HepG2 (cell line): ENCODE data around the gene NDUFS1. TPM values are rescaled to one million over a fixed set of nuclear protein-coding genes. Genes with fewer than 3 reads are reported as not detected.

Source experiments
- CTCF ChIP-seq: sonication (generic); formaldehyde crosslinking; IDR thresholded peaks from 2 replicates; pipeline ENCODE4 v1.5.0; 2020; ENCODE audit warnings: mild to moderate bottlenecking, missing genetic modification reagents, moderate library complexity
- DNMT3B ChIP-seq: conservative IDR thresholded peaks from 2 replicates; pipeline ENCODE4 v1.6.1; 2016; ENCODE audit warnings: missing biosample characterization, control low read depth
- GFI1 ChIP-seq: sonication (generic); formaldehyde crosslinking; IDR thresholded peaks from 2 replicates; pipeline ENCODE4 v1.5.0; 2020; ENCODE audit warnings: missing genetic modification reagents, mild to moderate bottlenecking, borderline replicate concordance
- GPN1 ChIP-seq: sonication (generic); formaldehyde crosslinking; IDR thresholded peaks from 2 replicates; pipeline ENCODE4 v1.5.1; 2020; ENCODE audit warnings: missing genetic modification reagents, borderline replicate concordance
- KAT2B ChIP-seq: fragments of 150-350 bp; IDR thresholded peaks from 2 replicates; pipeline ENCODE4 v1.6.1; 2014; ENCODE audit warnings: low read depth, low read length, borderline replicate concordance
- MEIS2 ChIP-seq: sonication (generic); formaldehyde crosslinking; IDR thresholded peaks from 2 replicates; pipeline ENCODE4 v1.9.0; 2021; ENCODE audit warnings: mild to moderate bottlenecking, missing genetic modification reagents
- NFE2 ChIP-seq: sonication (generic); formaldehyde crosslinking; IDR thresholded peaks from 2 replicates; pipeline ENCODE4 v1.4.0; 2020; ENCODE audit warnings: missing genetic modification reagents
- RXRB ChIP-seq: IDR thresholded peaks from 2 replicates; pipeline ENCODE4 v1.6.1; 2016; ENCODE audit warnings: borderline replicate concordance, missing genetic modification reagents, missing compliant biosample characterization
- SIN3A ChIP-seq: IDR thresholded peaks from 2 replicates; pipeline ENCODE4 v1.6.1; 2011; ENCODE audit warnings: low read depth, mild to moderate bottlenecking, control low read depth, low read length, borderline replicate concordance
- SMARCE1 ChIP-seq: fragments of 450-650 bp; IDR thresholded peaks from 2 replicates; pipeline ENCODE4 v1.6.1; 2017; ENCODE audit warnings: borderline replicate concordance
- ZBTB7A ChIP-seq: sonication (generic); formaldehyde crosslinking; IDR thresholded peaks from 2 replicates; pipeline ENCODE4 v1.8.0; 2022; ENCODE audit warnings: mild to moderate bottlenecking, missing genetic modification reagents
- ZBTB8A ChIP-seq: sonication (generic); formaldehyde crosslinking; IDR thresholded peaks from 2 replicates; pipeline ENCODE4 v1.4.0; 2020; ENCODE audit warnings: mild to moderate bottlenecking, low read depth, missing genetic modification reagents, borderline replicate concordance
- ZIK1 ChIP-seq: sonication (generic); formaldehyde crosslinking; IDR thresholded peaks from 2 replicates; pipeline ENCODE4 v1.5.0; 2020; ENCODE audit warnings: mild to moderate bottlenecking, low read depth, missing genetic modification reagents, borderline replicate concordance
- ZKSCAN1 ChIP-seq: fragments of 150-350 bp; IDR thresholded peaks from 2 replicates; pipeline ENCODE4 v1.6.1; 2014; ENCODE audit warnings: low read length
- ZKSCAN5 ChIP-seq: sonication (generic); formaldehyde crosslinking; IDR thresholded peaks from 2 replicates; pipeline ENCODE4 v1.5.1; 2020; ENCODE audit warnings: mild to moderate bottlenecking, missing genetic modification reagents
- ZNF274 ChIP-seq: sonication (generic); formaldehyde crosslinking; IDR thresholded peaks from 2 replicates; pipeline ENCODE4 v1.5.1; 2020; ENCODE audit warnings: mild to moderate bottlenecking, missing genetic modification reagents
- ZNF430 ChIP-seq: sonication (generic); formaldehyde crosslinking; IDR thresholded peaks from 2 replicates; pipeline ENCODE4 v1.9.0; 2021; ENCODE audit warnings: mild to moderate bottlenecking, missing genetic modification reagents
- ZNF609 ChIP-seq: sonication (generic); formaldehyde crosslinking; IDR thresholded peaks from 2 replicates; pipeline ENCODE4 v1.4.0; 2020; ENCODE audit warnings: mild to moderate bottlenecking, missing genetic modification reagents, borderline replicate concordance
- ZNF672 ChIP-seq: sonication (generic); formaldehyde crosslinking; IDR thresholded peaks from 2 replicates; pipeline ENCODE4 v1.8.1; 2022; ENCODE audit warnings: missing genetic modification reagents
- ZNF776 ChIP-seq: sonication (generic); formaldehyde crosslinking; IDR thresholded peaks from 2 replicates; pipeline ENCODE4 v1.4.0; 2020; ENCODE audit warnings: mild to moderate bottlenecking, missing genetic modification reagents
- ZSCAN21 ChIP-seq: sonication (generic); formaldehyde crosslinking; IDR thresholded peaks from 2 replicates; pipeline ENCODE4 v1.8.0; 2022; ENCODE audit warnings: mild to moderate bottlenecking, missing genetic modification reagents, moderate library complexity, borderline replicate concordance
- ZSCAN25 ChIP-seq: sonication (generic); formaldehyde crosslinking; IDR thresholded peaks from 2 replicates; pipeline ENCODE4 v1.8.0; 2022; ENCODE audit warnings: mild to moderate bottlenecking, missing genetic modification reagents
- polyA plus RNA-seq, 8 experiments: library from polyadenylated mRNA; depleted of rRNA in 3 of 8; stranded (reverse) in 7 of 8; unstranded in 1 of 8; fragments of >200 nt; fragmentation: Illumina TruSeq in 4 of 8; extraction: Trizol in 4 of 8; gene quantifications; 2 replicates each; pipeline versions ENCODE4 v1.2.1 to v1.2.3, GENCODE V29; 2011 to 2016; ENCODE audit warnings: low read depth in 4 of 8, missing spikeins in 1 of 8, mixed read lengths in 1 of 8; ENCODE audit not compliant: insufficient read depth in 1 of 8
- total RNA-seq, 5 experiments: library from RNA; depleted of rRNA; stranded (reverse); fragments of >200 nt; fragmentation: Illumina TruSeq; extraction: Trizol; gene quantifications; 2 replicates each; pipeline ENCODE4 v1.2.3, GENCODE V29; 2016; ENCODE audit warnings: low read depth in 1 of 5
- TF ChIP-seq, protein P1 (sequence below): sonication (generic); formaldehyde crosslinking; IDR thresholded peaks from 2 replicates; pipeline ENCODE4 v1.4.0; 2020; ENCODE audit warnings: mild to moderate bottlenecking, missing genetic modification reagents, borderline replicate concordance

Gene NDUFS1
- total and polyA plus RNA-seq, 2 of the 13 experiments (the other 11 are each of a cell fraction or from before 2014, with no cell fraction given): 139 to 242 TPM

DNA sequence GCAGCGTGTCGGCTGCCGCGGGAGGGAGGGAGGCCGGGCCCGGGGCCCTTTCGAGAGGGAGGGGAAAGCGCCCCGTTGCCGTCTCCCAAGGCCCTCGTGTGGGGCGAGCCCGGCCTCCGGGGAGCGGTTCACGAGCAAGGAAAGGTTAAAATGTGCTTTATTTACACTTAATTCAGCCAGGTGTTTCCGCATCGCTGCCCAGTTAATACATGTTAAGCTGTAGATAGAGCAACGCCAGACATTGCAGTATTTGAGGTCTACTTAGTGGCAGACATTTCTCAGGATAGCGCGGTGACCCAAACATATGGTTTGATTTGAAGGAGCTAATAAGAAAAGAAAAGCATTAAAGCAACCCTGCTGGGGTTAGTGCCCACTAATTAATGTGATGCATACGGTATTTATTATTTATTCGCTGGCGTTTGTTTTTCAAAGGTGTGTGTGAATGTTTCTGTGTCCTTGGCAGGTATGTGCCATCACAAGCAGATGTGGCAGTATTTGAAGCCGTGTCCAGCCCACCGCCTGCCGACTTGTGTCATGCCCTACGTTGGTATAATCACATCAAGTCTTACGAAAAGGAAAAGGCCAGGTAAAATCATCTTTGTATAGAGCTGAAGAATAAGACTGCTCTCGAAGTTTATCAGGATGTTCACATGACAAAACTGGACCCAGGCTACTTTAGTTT lies 1.0 kb upstream of the NDUFS1 start (continued):
- TF ChIP-seq ZNF609 (CRISPR knock-in tag) (no peak), NFE2 (CRISPR knock-in tag) (no peak), ZBTB7A (CRISPR knock-in tag) (no peak), ZNF274 (CRISPR knock-in tag) (no peak), ZNF776 (CRISPR knock-in tag) (0 out of 2 replicates have a peak, but pooled peaks have one; percentile 2), ZSCAN25 (CRISPR knock-in tag) (no peak), SMARCE1 (no peak), ZBTB8A (CRISPR knock-in tag) (no peak), ZNF430 (CRISPR knock-in tag) (peak; percentile 67; the same call in 1 of the 2 replicates), SIN3A (no peak; the same call in 1 of the 2 replicates), ZIK1 (CRISPR knock-in tag) (no peak), CTCF (CRISPR knock-in tag) (no peak), ZNF672 (CRISPR knock-in tag) (no peak), KAT2B (no peak), ZKSCAN1 (no peak), ZKSCAN5 (no peak), GPN1 (no peak; the same call in 1 of the 2 replicates), MEIS2 (CRISPR knock-in tag) (no peak; the same call in 1 of the 2 replicates), GFI1 (CRISPR knock-in tag) (peak; percentile 12; the same call in 1 of the 2 replicates), RXRB (CRISPR knock-in tag) (no peak), DNMT3B (CRISPR knock-in tag) (no peak), ZSCAN21 (CRISPR knock-in tag) (peak; percentile 45; the same call in 1 of the 2 replicates)
- TF ChIP-seq, protein P1, sequence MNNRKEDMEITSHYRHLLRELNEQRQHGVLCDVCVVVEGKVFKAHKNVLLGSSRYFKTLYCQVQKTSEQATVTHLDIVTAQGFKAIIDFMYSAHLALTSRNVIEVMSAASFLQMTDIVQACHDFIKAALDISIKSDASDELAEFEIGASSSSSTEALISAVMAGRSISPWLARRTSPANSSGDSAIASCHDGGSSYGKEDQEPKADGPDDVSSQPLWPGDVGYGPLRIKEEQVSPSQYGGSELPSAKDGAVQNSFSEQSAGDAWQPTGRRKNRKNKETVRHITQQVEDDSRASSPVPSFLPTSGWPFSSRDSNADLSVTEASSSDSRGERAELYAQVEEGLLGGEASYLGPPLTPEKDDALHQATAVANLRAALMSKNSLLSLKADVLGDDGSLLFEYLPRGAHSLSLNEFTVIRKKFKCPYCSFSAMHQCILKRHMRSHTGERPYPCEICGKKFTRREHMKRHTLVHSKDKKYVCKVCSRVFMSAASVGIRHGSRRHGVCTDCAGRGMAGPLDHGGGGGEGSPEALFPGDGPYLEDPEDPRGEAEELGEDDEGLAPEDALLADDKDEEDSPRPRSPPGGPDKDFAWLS (CRISPR knock-in tag): no peak
